GM18858 (cell line): ENCODE measurements around the gene GUCA2A.
"Not testable (repeated sequence)": the region's sequence is repeated elsewhere in the genome, so short reads cannot be mapped to it uniquely, and the experiment has no call there.

Experiments used
- ATAC-seq: cut with Tn5 transposase; IDR thresholded peaks from one replicate; pipeline ENCODE4 v1.9.1; 2021; ENCODE audit not compliant: unreplicated experiment

Gene GUCA2A, protein sequence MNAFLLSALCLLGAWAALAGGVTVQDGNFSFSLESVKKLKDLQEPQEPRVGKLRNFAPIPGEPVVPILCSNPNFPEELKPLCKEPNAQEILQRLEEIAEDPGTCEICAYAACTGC

DNA sequence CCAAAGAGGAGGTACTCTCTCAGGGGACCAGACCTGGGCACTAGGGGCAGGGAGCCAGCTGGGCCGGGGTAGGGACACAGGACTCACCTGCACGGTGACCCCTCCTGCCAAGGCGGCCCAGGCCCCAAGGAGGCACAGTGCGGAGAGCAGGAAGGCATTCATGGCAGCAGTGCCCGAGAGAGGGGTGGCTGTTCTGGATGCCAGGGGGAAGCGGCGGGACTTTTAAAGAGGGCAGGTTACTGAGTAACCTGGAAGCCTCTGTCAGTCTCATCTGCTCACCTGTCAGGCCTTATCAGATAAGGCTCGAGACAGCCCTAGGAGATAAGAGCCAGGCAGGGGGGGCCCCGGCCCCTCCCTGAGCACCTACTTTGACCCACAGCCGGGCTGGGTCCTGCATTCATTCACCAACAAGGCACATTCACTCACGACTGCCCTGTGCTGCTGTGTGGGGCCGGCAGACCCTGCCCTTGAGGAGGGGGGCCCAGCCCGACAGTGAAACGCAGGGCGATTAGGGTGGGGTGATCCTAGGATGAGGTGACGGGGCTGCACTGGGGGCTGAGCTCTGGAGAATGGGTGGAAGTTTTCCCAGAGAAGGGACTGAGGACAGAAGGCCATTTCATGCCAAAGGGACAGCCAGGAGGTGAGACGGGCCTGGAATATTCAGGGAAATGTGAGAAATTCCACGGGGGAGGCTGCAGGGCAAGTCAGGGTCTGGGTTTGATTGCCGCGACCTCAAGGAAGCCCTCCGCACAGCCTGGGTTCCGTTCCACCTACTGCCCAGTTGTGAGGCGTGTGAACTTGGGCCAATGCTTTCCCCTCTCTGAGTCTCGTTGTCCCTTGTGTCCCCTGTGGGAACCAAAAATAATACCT is at the start of gene GUCA2A:
Gene GUCA2A (minus strand): TSS at position 195 of the 870 bp plus-strand sequence. CDS start 33 bp downstream, at position 162.
- no peak for ATAC-seq

DNA sequence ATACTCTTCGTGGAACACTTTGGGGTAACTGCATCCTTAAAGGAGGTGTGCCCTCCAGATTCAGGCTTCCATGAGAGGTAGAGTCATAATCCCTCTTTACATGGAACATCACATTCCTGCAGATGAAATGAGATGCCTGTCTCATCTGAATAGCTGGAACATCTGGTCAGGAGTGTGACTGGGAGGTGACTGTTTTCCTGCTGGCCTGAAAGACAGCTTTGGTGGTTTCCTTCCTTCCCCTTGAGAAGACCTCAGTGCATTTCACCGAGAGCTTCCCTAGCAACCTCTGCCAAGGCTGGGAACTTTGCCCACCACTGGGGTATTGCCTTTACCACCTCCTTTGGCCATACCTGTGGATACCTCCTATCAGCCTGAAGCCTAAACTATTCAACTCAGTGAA is 46.7 kb upstream of the GUCA2A start:
- no peak for ATAC-seq

DNA sequence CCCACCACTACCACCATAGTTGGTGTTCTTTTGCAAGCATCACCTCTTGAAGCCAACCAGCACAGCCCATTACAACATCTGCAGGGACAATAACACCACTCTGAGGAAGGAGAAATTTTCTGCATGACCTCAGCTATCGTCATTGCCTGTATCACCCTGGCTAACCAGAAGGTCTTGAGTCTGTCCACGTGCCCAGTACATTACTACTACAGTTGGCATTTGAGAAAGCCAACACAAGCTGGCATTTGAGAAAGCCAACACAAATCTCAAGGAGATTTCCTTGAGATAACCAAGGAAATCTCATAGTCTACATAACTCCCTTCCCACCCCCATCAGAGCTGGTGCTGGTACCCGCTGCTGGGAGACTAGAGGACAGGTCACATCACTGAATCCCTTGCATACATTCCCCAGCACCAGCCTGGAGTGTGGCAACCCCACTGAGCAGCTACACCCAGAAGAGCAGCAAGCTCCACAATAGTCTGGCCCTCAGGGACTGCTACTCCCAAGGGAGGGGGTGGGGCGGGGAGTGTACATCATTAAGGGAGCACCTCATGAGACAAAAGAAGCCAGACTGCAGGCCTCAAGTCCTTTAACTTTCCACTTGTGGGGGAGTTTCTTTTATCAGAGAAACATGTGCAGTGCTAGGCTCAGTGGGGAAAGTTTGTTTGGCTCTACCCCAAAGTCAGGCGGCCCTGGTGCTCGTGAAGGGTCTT is 46.0 kb upstream of the GUCA2A start:
- no peak for ATAC-seq

DNA sequence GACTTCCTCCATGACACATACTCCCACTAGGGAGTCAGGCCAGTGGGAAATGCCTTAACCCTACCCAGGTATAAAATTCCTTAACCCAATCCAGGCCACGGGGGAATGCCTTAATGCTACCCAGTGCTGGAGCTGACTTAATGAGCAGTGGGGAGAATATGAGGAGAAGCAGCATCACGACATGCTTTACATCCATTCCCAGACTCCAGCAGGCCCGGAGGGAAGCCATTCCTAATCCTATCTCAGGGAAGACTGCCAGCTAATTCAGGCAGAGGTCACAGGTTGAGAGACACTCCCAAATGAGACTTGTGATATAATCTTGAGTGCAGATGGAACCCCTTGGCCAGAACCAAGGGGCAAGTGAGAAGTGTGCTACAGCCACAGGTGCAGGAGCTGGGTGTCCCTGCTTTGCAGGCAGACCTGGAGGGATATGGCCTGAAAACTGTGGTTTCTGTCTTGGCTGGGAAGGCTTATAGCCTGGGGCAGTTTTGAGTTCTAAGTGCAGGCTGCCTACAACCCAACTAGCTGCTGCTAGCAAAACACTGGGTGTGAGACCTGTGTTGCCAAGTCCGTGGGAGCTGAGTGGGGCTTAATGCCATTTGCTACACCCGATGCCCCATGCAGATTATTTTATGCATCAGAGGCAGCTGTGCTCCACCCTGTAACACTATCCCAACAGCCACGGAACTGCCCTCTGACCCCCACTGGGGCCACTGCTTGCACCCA is 45.1 kb upstream of the GUCA2A start:
- ATAC-seq: no peak

DNA sequence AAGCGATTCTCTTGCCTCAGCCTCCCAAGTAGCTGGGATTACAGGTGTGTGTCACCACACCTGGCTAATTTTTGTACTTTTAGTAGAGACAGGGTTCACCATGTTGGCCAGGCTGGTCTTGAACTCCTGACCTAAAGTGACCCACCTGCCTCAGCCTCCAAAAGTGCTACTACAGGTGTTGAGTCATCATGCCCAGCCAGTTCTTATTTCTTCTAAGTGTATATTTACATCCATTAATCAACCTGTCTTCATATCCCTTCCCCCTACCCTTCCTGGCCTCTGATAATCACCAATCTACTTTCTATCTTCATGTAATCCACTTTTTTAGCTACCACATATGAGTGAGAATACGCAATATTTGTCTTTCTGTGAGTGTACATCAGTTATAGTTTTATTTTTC is 42.4 kb upstream of the GUCA2A start:
- ATAC-seq: not testable (repeated sequence)

DNA sequence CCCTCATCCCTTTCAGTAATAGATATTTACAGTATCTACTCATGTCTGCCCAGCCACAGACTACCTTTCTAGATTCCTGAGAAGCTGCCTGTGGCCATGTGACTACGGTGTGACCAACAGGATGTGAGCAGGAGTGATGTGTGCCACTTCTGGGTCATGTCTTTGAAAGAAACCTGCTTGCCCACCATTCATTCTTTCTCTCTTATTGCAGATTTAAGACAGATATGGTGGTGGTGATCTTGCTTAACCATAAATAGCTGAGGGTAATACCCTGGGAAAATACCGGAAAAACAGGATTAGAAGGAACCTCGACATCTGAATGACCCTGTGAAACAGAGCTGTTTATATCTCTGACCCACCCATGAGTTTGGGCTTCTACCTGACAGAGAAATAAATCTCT is 41.6 kb upstream of the GUCA2A start:
- no peak for ATAC-seq

DNA sequence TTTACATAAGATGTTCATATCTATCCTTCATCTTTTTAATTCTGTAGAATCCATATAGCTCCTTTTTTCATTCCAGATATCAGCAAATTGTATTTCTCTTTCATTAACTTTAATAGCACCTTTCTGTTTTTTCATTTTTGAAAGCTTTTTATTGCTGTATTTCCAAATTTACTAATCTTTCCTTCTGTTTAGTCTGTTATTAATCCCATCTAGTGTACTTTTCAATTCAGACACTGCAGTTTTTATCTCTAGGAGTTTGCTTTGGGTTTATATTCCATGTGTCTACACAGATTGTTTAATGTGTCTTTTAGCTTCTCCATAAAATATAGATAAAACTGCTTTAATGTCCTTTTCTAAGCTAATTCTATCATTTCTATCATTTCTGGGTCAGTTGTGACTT is 37.4 kb upstream of the GUCA2A start:
- ATAC-seq: no peak

DNA sequence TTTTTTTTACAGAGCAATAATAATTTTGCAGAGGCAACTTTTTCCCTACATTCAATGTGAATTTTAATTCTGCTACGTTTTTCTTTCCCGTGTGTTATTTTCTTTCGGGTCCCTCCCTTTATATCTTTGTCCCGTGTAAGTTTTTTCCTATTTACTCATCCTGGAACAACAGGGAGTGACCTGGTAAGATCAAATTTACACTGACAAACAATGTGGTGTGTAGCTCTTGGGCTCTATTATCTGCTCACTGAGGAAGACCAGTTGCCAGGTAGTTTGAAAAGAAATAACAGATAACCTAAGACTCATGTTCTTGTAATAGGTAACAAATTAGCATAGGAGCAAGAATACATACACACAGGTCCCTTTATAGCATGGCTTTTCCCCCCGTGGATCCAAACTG is 33.7 kb upstream of the GUCA2A start:
- ATAC-seq: no peak

DNA sequence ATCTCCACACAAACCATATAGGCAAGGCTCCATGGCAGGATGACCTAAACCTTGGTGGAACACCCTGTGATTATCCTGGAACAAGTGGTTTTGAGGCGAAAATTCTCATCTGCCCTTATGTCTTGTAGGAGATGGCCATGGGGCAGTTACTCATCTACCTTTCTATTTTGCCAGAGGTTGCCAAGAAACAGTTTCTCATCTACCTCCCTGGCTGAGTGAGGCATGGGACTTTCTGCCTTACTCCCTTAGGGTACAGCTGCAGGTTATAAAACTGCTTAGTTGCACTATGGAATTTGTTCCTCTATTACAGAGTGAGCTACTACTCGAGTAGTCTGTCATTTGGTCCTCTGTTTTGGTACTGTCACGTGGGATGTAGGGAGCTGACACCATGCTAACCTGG is 31.3 kb upstream of the GUCA2A start:
- ATAC-seq: no peak

DNA sequence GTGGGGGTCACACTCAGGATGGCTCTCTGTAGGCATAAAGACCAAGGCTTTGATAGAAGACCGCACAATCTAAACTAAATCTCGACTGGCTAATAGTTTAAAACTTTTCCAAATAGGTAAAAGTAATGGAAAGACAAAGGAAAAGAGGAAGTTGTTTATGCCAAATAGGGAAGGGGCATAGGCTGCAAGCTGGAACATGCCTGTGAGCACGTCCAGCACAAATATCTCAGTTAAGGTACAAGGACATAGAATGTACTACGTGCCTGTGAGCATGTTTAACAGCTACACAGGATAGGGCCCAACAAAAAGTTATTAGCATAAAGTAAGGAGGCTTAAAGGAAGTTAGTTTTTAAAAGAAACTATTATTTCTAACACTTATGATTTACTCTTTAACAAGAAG is 27.6 kb upstream of the GUCA2A start:
- ATAC-seq: no peak

DNA sequence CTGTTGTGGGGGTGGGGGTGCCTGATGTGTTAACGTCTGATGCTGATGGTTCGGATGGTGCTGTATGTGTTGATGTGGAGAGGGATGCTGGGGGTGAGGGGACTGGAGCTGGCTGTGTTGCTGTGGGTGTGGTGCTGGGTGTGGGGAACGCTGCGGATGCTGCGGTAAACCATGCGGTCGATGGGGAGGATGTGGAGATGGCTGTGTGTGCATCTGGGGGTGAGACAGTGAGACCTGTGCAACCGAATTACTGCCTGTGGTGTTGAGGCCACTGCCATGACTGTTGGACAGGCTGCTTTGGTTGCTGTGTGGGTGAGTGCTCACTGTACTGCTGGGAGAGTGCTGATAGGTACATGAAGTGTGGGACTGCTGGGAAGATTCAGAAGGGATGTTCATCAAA is 26.8 kb upstream of the GUCA2A start:
- no peak for ATAC-seq

DNA sequence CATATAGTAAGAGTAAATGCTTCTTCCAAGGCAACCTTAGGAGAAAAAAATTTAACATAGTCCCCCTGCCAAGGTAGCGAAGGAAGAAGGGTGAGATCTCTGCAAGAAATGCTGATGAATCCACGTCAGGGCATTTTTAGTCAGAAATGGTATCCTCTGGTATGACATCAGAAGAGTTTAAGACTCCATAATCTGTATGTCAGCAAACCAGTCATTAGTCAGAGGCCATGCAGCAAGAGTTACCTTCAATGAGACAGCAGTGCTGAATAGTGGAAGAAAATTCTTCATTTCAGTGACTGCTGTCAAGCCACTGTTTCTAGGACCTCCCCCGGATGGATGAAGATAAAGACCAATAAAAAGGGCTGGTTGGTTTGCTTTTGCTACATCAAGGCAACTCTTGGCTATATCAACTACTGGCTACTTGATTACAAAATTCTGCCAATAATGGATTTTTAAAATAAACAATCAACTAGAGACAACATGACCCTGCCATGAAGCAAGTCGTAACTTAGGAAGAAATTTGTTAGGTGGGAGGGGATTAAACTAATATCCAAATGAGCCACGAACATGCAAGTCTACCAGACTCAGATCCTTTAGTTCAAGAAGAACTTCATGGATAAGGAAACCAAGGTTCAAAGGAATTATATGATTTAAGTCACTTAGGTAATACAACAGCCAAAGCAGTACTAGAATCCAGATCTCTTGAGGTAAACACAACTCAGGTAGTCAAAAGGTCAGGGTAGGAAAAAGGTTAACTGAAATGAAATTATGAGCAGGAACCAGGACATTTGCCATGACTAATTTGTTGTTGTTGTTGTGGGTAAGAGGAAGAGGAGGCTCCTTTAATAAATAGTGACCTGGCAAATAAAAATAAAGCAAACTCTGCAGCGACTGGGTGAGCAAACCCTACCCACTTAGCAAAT is 25.6 kb upstream of the GUCA2A start:
- ATAC-seq: no peak

DNA sequence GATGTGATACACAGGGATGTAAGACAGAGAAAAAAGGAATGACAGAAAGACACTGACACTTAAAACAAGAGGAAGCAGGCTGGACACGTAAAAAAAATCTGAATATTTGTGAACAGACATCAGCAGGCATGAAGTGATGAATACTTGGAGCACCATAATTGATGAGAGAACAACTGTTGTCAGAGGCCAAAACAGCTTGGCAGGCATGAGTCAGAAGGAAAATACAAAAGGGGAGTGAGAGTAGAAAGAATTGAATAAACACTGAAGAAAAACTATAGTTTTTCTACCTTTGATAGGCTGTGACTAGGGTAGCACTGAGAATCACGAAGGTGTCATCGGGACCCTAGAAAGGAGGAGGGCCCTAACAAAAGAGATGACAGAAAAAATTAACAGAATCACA is 21.6 kb upstream of the GUCA2A start:
- ATAC-seq: no peak

DNA sequence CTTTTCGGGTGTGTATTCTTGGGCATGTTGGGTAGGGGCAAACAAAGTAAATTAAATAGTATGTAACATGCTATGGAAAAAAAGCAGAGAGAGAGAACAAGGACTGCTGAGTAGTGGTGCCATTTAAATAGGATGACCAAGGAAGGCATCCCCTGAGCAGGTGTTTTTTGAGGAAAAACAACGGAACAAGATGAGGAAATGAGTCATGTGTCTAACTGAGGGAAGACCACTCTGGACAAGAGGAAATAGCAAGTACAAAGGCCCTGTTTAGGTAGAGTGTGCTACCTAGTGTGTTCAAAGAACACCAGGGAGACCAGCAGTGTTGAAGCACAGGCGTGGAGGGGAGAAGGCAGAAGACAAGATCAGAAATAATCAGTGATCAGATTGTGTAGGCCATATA is 20.1 kb upstream of the GUCA2A start:
- no peak for ATAC-seq

DNA sequence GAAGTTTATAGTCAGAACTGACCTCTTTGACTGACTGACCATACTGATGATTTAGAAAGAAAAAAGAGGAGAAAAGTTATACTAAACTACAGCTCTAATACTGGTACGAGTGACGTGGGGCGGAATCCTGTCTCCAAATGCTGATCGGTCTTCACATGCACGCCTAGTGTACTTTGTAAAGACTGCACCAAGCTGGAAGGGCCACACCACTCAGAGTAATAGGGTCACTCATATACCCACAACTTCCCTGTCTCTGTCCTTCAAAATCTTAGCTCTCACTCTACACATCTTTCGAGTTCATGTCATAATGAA is 19.4 kb upstream of the GUCA2A start:
- ATAC-seq: no peak

DNA sequence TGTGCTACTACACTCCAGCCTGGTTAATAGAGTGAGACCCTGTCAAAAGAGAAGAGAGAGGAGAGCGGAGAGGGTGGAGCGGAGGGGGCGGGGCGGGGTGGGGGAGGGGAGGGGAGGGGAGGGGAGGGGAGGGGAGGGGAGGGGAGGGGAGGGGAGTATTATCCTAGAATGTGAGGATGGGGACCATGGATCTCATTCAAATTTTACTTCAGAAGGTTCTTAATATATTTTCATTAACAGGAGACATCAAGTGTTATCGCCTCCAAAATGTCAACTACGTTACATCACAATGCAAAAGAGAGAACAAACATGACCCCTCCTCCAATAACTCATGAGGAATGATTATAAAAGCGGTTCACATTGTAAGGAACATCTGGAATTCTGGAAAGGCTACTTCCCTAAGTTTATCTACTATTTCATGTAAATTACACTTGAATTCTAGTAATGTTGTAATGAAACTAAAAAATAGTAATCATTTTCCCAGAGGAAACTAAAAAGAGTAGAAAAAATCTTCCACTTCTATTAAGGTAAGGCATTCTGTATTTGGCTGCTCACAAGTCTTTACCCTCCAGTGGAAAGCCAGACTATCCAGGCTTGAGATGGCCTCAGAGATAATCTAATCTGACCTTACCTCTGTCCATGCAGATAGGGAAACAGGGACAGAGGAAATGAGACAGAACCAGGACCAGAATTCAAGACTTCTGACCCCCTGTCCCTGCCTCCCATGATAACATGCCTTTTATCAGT is 18.8 kb upstream of the GUCA2A start:
- ATAC-seq: no peak

DNA sequence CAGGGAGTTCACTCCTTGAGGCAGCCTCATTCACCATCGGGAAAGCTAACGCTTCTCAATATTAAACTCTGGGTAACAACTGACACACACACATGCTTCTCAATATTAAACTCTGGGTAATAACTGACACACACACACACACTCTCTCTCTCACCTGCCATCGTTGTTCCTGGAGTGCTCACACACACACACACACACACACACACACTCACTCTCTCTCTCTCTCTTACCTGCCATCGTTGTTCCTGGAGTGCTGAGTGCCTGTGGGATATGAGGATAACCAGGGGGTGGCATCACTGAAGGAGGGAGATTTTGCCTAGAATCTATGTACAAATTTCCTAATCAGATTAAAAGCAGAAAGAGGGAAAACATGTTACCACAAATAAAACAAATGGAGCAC is 17.1 kb upstream of the GUCA2A start:
- no peak for ATAC-seq

DNA sequence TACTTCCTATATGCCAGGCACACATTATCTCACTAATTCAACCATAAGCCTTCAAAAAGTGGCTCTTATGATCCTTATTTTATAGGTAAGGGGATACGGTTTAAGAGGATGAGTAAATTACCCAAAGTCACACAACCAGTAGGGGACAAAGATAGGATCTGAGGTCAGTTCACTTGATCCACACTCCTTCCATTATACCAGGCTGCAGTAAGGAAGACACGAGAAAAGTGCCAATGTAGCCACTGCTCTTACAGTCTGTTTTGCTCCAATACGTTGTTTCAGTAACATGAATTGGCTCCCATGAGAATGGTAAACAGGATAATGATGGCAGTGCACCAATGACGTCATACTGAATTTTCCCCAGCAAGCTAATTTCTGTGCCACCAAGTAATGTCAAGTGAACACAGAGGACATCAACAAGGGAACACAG is 15.4 kb upstream of the GUCA2A start:
- no peak for ATAC-seq

DNA sequence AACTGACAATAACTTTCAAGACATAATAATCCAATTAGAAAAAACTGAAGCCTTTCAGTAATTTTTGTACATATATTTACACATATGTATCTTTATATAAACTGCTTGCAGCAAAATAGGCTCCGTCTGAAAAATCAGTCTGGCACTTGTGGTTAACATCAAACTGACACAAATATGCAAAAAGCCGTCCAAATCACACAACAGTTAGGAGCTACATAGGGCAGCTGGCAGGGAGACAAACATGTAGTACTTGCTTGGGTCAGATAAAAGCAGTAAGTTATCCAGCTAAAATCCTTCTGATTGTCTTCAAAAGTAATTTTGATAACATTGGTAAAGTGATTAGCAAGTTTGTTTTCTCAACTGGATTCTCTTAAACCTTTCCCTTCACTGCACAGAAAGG is 14.7 kb upstream of the GUCA2A start:
- no peak for ATAC-seq

DNA sequence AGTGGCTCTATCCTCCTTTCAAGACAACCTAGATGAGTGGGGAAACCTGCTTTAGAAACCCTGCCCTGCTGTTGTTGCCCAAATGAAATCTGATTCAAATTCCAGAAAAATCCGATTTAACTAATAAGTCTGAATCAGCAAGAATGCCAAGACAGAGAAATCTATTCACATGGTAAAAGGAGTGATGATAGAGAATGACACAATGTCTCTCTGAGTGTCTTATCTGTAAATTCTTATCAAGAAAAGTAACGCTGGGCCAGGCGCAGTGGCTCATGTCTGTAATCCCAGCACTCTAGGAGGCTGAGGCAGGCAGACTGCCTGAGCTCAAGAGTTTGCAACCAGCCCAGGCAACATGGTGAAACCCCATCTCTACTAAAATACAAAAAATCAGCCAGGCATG is 13.7 kb upstream of the GUCA2A start:
- no peak for ATAC-seq
